DOHH2 (cell line): ENCODE data around the gene ACTR1A.

Experiments
- CTCF ChIP-seq: fragments of 200-600 bp; sonication (generic); IDR thresholded peaks from one replicate; pipeline ENCODE4 v1.5.1; 2014; ENCODE audit warnings: antibody characterized with exemption, mild to moderate bottlenecking, low read depth, low read length; ENCODE audit not compliant: poor library complexity, severe bottlenecking
- EZH2phosphoT487 ChIP-seq: fragments of 200-600 bp; sonication (generic); IDR thresholded peaks from 2 replicates; pipeline ENCODE4 v1.6.1; 2017; ENCODE audit warnings: borderline replicate concordance, mild to moderate bottlenecking, antibody characterized with exemption, low read length, moderate library complexity, mixed read lengths

- TF ChIP-seq CTCF (no peak), EZH2phosphoT487 (no peak)
Measured at GRCh38 chr10:102473445-102474331, 28.8 kb downstream of the ACTR1A start.
